HL-60 (cell line): ENCODE data around the gene JMJD7.

Experiments used
- DNase-seq, 2 experiments: peaks; one replicate each; pipeline ENCODE4 v3.0.0-alpha.2; 2010 to 2020; ENCODE audit warnings: low read depth in 1 of 2, low spot score in 1 of 2
- H3K27ac ChIP-seq: fragments of 250-450 bp; sonication (Bioruptor Pico); replicated peaks from 2 replicates; pipeline ENCODE4 v1.5.1; 2020; ENCODE audit warnings: mild to moderate bottlenecking, moderate library complexity
- H3K27me3 ChIP-seq: fragments of 250-450 bp; sonication (Bioruptor Pico); 2 replicates; pipeline ENCODE4 v1.5.1; 2021; ENCODE audit warnings: mild to moderate bottlenecking, moderate library complexity; ENCODE audit not compliant: insufficient read depth, poor library complexity, severe bottlenecking
- H3K4me3 ChIP-seq: replicated peaks from 2 replicates; pipeline ENCODE4 v1.5.1; 2011; ENCODE audit warnings: mild to moderate bottlenecking, control low read depth, low read length; ENCODE audit not compliant: insufficient read depth
- GABPA ChIP-seq: IDR thresholded peaks from 2 replicates; pipeline ENCODE4 v1.6.1; 2012; ENCODE audit warnings: low read depth
- POLR2AphosphoS5 ChIP-seq: IDR thresholded peaks from 2 replicates; pipeline ENCODE4 v1.6.1; 2012; ENCODE audit warnings: low read depth
- SPI1 ChIP-seq: IDR thresholded peaks from 2 replicates; pipeline ENCODE4 v1.6.1; 2012; ENCODE audit warnings: low read depth, mild to moderate bottlenecking, borderline replicate concordance
- TF ChIP-seq, protein P1 (sequence below): IDR thresholded peaks from one replicate; pipeline ENCODE4 v1.5.1; 2011; ENCODE audit warnings: low read length, control low read depth, inconsistent platforms; ENCODE audit not compliant: insufficient read depth
- TF ChIP-seq, protein P2 (sequence below): IDR thresholded peaks from 2 replicates; pipeline ENCODE4 v1.6.1; 2012; ENCODE audit warnings: low read depth; ENCODE audit not compliant: insufficient replicate concordance

JMJD7 gene

DNA sequence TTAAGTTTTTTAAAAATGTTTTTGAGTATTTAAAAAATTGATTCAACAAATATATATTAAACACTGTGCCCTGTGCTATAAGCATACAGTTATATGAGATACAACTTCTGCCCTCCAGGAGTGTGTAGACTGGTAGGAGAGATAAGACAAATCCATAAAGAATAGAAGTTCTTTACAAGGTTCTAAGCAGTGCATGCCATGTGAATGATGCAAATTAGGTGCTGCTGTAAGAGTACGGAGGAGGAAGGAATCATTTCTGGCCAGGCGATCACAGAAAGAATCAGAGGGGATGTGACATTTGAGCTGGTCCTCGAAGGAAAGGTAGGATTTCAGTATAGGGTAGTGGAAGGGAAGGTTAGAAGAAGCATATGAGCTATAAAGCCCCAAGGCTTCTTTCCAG, 39.6 kb upstream of the JMJD7 start:
- H3K27me3 ChIP-seq: no peaks in the 10 kb centered on the region
- no peak for TF ChIP-seq POLR2AphosphoS5
- TF ChIP-seq, protein P1, sequence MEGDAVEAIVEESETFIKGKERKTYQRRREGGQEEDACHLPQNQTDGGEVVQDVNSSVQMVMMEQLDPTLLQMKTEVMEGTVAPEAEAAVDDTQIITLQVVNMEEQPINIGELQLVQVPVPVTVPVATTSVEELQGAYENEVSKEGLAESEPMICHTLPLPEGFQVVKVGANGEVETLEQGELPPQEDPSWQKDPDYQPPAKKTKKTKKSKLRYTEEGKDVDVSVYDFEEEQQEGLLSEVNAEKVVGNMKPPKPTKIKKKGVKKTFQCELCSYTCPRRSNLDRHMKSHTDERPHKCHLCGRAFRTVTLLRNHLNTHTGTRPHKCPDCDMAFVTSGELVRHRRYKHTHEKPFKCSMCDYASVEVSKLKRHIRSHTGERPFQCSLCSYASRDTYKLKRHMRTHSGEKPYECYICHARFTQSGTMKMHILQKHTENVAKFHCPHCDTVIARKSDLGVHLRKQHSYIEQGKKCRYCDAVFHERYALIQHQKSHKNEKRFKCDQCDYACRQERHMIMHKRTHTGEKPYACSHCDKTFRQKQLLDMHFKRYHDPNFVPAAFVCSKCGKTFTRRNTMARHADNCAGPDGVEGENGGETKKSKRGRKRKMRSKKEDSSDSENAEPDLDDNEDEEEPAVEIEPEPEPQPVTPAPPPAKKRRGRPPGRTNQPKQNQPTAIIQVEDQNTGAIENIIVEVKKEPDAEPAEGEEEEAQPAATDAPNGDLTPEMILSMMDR: no peak
- TF ChIP-seq, protein P2, sequence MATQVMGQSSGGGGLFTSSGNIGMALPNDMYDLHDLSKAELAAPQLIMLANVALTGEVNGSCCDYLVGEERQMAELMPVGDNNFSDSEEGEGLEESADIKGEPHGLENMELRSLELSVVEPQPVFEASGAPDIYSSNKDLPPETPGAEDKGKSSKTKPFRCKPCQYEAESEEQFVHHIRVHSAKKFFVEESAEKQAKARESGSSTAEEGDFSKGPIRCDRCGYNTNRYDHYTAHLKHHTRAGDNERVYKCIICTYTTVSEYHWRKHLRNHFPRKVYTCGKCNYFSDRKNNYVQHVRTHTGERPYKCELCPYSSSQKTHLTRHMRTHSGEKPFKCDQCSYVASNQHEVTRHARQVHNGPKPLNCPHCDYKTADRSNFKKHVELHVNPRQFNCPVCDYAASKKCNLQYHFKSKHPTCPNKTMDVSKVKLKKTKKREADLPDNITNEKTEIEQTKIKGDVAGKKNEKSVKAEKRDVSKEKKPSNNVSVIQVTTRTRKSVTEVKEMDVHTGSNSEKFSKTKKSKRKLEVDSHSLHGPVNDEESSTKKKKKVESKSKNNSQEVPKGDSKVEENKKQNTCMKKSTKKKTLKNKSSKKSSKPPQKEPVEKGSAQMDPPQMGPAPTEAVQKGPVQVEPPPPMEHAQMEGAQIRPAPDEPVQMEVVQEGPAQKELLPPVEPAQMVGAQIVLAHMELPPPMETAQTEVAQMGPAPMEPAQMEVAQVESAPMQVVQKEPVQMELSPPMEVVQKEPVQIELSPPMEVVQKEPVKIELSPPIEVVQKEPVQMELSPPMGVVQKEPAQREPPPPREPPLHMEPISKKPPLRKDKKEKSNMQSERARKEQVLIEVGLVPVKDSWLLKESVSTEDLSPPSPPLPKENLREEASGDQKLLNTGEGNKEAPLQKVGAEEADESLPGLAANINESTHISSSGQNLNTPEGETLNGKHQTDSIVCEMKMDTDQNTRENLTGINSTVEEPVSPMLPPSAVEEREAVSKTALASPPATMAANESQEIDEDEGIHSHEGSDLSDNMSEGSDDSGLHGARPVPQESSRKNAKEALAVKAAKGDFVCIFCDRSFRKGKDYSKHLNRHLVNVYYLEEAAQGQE: no peak
- no peak for TF ChIP-seq SPI1
- no peak for TF ChIP-seq GABPA
- no peak overlapping the region for H3K27ac ChIP-seq
- DNase-seq: no peak
- H3K4me3 ChIP-seq: no peak overlapping the region

DNA sequence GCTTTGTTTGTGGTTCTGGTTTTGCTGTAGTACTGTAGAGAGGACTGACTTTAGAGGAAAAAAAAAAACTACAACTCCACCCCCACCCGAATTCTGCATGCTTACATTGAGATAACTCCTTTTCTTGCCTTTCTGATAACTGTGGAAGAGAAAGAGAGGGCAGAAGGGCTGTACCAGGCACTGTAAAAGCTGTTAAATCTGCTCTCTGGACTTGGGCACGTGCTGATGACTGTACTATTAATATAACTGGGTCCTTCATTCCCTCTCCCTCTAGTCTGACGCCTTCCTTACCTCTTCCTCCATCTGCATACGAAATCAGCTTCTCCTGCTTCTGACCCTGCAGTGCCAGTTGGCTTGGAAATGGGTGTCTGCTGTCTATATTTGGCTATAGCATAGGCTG, 38.7 kb upstream of the JMJD7 start:
- Histone ChIP-seq H3K27ac (no peak overlapping the region), H3K27me3 (no peaks in the 10 kb centered on the region), H3K4me3 (no peak overlapping the region)
- no peak for TF ChIP-seq SPI1
- TF ChIP-seq GABPA: no peak
- TF ChIP-seq POLR2AphosphoS5: no peak
- TF ChIP-seq, protein P2: no peak
- TF ChIP-seq, protein P1: no peak
- no peak for DNase-seq

DNA sequence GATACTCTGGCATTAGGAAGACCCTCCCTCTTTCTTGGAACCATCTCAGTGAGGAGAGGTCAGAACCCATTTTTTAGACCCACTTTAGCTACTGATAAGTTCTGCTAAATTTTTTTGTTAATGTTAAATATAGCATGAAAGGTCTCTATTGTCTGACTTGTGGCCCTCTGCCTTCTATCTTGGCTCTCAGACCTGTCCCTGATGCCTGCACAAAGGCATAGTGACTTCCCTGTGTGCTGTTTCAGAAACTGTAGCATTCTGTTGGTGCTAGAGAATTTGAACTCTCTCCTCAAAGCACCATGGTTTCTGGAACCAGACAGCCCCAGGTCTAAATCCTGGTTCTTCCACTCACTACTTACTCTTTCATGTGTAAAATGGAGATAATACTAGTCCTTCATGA, 38.2 kb upstream of the JMJD7 start:
- H3K4me3 ChIP-seq: no peak overlapping the region
- TF ChIP-seq, protein P1: no peak
- no peak for TF ChIP-seq SPI1
- no peak for DNase-seq
- H3K27ac ChIP-seq: no peak overlapping the region
- no peaks in the 10 kb centered on the region for H3K27me3 ChIP-seq

DNA sequence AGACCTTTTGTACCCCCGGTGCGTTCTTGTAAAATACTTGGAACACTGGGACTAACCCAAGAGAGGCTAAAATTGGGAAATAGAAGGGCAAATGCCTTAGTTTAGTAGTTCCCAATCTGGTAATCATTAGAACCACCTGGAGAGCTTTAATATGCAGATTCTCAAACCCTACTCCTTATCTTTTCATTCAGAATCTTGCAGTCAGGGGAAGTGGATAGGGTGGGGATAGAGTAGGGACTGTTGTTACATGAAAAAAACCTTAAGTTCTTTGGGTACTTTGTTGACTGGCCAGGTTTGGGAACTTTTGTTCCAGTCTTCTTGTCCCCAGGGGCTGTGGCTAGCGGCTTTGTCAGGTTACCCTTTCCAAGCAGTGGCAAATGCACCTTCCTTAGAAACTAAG, 37.7 kb upstream of the JMJD7 start:
- no peak for DNase-seq
- no peak overlapping the region for H3K27ac ChIP-seq
- H3K27me3 ChIP-seq: no peaks in the 10 kb centered on the region
- no peak overlapping the region for H3K4me3 ChIP-seq
- TF ChIP-seq, protein P1: no peak
- TF ChIP-seq, protein P2: no peak
- TF ChIP-seq POLR2AphosphoS5 (no peak), SPI1 (no peak)
